Progenitor cell of endocrine pancreas (in vitro differentiated cells): ENCODE results near the gene TMEM229A. TPM values are rescaled to one million over a fixed set of nuclear protein-coding genes. Genes with fewer than 3 reads are reported as not detected.
"Not testable (repeated sequence)": the region's sequence is repeated elsewhere in the genome, so short reads cannot be mapped to it uniquely, and the experiment has no call there.

ENCODE experiments used
- DNase-seq: peaks from one replicate; pipeline ENCODE4 v3.0.0; 2021; ENCODE audit warnings: low spot score; ENCODE audit not compliant: unreplicated experiment
- H3K27ac Mint-ChIP-seq: 2 replicates; pipeline ENCODE4 v1.8.0; 2021; ENCODE audit warnings: mild to moderate bottlenecking, moderate library complexity, mixed read lengths
- H3K27me3 Mint-ChIP-seq: 2 replicates; pipeline ENCODE4 v1.8.0; 2021; ENCODE audit warnings: mixed read lengths
- H3K36me3 Mint-ChIP-seq: 2 replicates; pipeline ENCODE4 v1.8.0; 2022; ENCODE audit warnings: mixed read lengths; ENCODE audit not compliant: insufficient read depth
- H3K4me1 Mint-ChIP-seq: 2 replicates; pipeline ENCODE4 v1.8.0; 2021; ENCODE audit warnings: low read depth, mixed read lengths
- H3K4me3 Mint-ChIP-seq: 2 replicates; pipeline ENCODE4 v1.8.0; 2021; ENCODE audit warnings: low read depth, mild to moderate bottlenecking, moderate library complexity, mixed read lengths
- H3K9me3 Mint-ChIP-seq: 2 replicates; pipeline ENCODE4 v1.8.0; 2021; ENCODE audit warnings: low read depth, mixed read lengths
- long read RNA-seq: library from polyadenylated mRNA; unstranded; transcript quantifications from one replicate; pipeline ENCODE4 v2.0.0, GENCODE V29; 2020
- total RNA-seq: library from RNA; stranded (reverse); gene quantifications from 2 replicates; pipeline ENCODE4 v1.2.1, GENCODE V29; 2021
- TF ChIP-seq, protein P1 (sequence below): fragments of 200-600 bp; sonication (generic); IDR thresholded peaks from one replicate; pipeline ENCODE4 v1.5.0; 2021; ENCODE audit warnings: antibody characterized with exemption, mild to moderate bottlenecking; ENCODE audit not compliant: unreplicated experiment

The TMEM229A gene
- total RNA-seq: 0.31 TPM in 1 of 2 replicates, not detected in the other
- long read RNA-seq: 0 reads

DNA sequence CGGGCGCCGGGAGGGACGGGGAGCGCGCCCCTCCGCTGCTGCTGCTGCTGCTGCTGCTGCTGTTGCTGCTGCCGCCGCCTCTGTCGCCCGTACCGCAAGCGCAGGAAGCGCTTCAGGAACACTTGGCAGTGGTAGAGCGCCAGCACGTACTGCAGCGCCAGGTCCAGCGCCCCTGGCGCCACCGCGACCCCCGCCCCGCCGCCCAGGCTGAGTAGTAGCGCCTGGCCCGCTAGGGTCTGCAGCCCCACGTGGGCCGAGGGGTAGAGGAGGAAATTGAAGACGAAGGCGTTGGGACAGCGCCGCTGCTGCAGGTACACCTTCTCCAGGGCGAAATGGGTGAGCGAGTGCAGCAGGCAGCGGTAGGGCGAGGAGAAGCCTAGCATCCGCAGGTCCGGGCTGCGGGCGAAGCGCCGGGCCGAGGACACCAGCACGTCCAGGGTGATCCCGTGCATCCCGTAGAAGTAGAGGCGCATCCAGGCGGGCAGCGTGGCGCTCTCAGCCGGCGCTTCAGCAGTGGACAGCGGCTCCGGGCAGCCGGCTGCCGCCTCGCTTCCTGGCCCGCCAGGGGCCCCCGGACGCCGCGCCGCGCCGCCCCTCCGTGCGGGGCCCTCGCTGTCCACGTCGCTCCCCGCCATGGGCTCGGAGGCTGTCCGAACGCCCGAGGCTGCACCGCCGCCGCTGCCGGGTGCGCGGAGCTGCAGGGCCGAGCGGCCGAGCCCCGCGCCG is at the start of gene TMEM229A:
Gene TMEM229A (minus strand): TSS at position 699 of the 726 bp plus-strand sequence. CDS start 64 bp downstream, at position 635.
- TF ChIP-seq, protein P1, sequence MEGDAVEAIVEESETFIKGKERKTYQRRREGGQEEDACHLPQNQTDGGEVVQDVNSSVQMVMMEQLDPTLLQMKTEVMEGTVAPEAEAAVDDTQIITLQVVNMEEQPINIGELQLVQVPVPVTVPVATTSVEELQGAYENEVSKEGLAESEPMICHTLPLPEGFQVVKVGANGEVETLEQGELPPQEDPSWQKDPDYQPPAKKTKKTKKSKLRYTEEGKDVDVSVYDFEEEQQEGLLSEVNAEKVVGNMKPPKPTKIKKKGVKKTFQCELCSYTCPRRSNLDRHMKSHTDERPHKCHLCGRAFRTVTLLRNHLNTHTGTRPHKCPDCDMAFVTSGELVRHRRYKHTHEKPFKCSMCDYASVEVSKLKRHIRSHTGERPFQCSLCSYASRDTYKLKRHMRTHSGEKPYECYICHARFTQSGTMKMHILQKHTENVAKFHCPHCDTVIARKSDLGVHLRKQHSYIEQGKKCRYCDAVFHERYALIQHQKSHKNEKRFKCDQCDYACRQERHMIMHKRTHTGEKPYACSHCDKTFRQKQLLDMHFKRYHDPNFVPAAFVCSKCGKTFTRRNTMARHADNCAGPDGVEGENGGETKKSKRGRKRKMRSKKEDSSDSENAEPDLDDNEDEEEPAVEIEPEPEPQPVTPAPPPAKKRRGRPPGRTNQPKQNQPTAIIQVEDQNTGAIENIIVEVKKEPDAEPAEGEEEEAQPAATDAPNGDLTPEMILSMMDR: peak; percentile 4
- H3K4me3 Mint-ChIP-seq: peak within 1 kb of the TSS; percentile 81
- peak within 1 kb of the TSS; percentile 70 for H3K27ac Mint-ChIP-seq
- H3K27me3 Mint-ChIP-seq: peaks cover 59% of the 10 kb centered on the region
- peaks cover 12% of the 10 kb centered on the region for H3K4me1 Mint-ChIP-seq
- no peaks in the 10 kb centered on the region for H3K36me3 Mint-ChIP-seq
- H3K9me3 Mint-ChIP-seq: no peaks in the 10 kb centered on the region
- peak; percentile 49 for DNase-seq

DNA sequence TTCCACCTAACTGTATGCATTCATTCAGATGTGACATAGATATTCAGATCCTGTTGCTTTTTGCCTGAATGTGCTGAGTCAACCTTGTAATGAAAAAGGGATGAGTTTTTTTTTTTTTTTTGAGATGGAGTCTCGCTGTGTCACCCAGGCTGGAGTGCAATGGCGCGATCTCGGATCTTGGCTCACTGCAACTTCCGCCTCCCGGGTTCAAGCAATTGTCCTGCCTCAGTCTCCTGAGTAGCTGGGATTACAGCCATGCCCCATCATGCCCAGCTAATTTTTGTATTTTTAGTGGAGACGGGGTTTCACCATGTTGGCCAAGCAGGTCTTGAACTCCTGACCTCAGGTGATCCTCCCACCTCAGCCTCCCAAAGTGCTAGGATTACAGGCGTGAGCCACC is 49.4 kb upstream of the TMEM229A start:
- H3K4me3 Mint-ChIP-seq, H3K4me1 Mint-ChIP-seq, H3K9me3 Mint-ChIP-seq, H3K27ac Mint-ChIP-seq, H3K27me3 Mint-ChIP-seq, H3K36me3 Mint-ChIP-seq, DNase-seq: not testable (repeated sequence)

- TF ChIP-seq, protein P1: no peak
- DNase-seq: no peak
- no peak overlapping the region for H3K27ac Mint-ChIP-seq
- peaks cover 2% of the 10 kb centered on the region for H3K9me3 Mint-ChIP-seq
- no peaks in the 10 kb centered on the region for H3K36me3 Mint-ChIP-seq
- H3K27me3 Mint-ChIP-seq: no peaks in the 10 kb centered on the region
- no peak overlapping the region for H3K4me3 Mint-ChIP-seq
- no peaks in the 10 kb centered on the region for H3K4me1 Mint-ChIP-seq
Measured at GRCh38 chr7:124077546-124077945, 44.7 kb upstream of the TMEM229A start.

DNA sequence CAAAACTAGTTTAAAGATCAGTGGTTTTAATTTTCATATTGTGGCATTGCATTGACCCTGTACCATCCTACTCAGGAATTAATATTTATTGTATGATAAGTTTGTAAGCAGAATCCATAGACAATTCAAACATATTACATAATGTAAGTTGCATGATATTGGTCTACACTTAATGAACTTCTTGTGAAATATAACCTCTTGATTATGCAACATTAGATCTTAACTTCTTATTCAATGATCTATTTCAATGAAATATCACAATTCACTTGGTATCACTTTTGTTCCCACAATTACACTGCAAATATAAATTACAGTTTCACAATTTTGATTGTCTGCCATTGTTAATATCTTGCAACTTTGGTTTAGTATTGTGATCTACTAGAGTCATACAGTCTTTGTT is 44.0 kb upstream of the TMEM229A start:
- Mint-ChIP-seq H3K4me1 (no peaks in the 10 kb centered on the region), H3K36me3 (no peaks in the 10 kb centered on the region), H3K4me3 (no peak overlapping the region), H3K27ac (no peak overlapping the region), H3K27me3 (no peaks in the 10 kb centered on the region), H3K9me3 (peaks cover 2% of the 10 kb centered on the region)
- no peak for DNase-seq
- TF ChIP-seq, protein P1: no peak

DNA sequence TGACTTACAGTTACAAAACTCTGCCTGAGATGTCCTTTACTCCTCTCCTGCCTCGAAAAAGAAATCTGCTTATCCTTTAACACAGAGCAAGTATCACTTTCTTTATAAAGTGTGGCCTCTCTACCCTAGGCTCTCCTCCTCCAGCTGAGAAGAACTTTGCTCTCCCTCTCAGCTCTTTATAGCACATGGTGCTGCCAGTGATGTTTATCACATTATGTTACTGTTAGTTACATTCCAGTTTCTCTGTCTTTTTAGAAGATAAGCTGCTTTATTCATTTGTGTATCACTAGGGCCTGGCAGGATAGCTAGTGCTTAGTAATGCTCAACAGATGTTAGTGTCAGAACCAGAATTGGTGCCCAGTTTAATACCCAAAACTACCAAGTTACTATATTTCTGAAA is 41.1 kb upstream of the TMEM229A start:
- Mint-ChIP-seq H3K27me3 (no peaks in the 10 kb centered on the region), H3K9me3 (peaks cover 2% of the 10 kb centered on the region), H3K4me1 (no peaks in the 10 kb centered on the region), H3K4me3 (no peak overlapping the region), H3K27ac (no peak overlapping the region), H3K36me3 (no peaks in the 10 kb centered on the region)
- TF ChIP-seq, protein P1: no peak
- no peak for DNase-seq

DNA sequence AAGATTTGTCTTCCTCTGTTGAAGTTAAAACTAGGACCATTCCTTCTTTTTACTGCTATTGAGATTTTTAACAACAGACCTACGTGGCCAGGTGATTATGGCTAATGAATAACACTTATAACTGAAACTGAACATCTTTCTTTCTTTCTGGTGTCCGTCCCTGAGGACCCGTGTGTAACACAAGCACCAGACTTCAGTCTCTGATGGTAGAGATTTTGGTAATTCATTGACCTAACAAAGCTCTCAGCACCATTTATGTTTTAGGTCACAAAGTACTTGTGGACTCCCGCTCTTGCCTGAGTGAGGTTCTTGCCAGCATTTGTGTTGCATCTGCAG is 40.4 kb upstream of the TMEM229A start:
- H3K9me3 Mint-ChIP-seq: peaks cover 2% of the 10 kb centered on the region
- TF ChIP-seq, protein P1: no peak
- H3K4me3 Mint-ChIP-seq: no peak overlapping the region
- no peaks in the 10 kb centered on the region for H3K27me3 Mint-ChIP-seq
- no peaks in the 10 kb centered on the region for H3K36me3 Mint-ChIP-seq
- H3K4me1 Mint-ChIP-seq: no peaks in the 10 kb centered on the region
- H3K27ac Mint-ChIP-seq: no peak overlapping the region
- no peak for DNase-seq
